Smooth muscle cell (in vitro differentiated cells): ENCODE data around the gene OR51B6. TPM values are rescaled to one million over a fixed set of nuclear protein-coding genes. Genes with fewer than 3 reads are reported as not detected.
"Not testable (repeated sequence)": the region's sequence is repeated elsewhere in the genome, so short reads cannot be mapped to it uniquely, and the experiment has no call there.

Experiments
- DNase-seq: peaks from one replicate; lab custom pipeline; 2025; ENCODE audit not compliant: unreplicated experiment; lab: John Stamatoyannopoulos, UW
- H2AFZ ChIP-seq: fragments of 200-600 bp; sonication (generic); 2 replicates; pipeline ENCODE4 v1.6.0; 2016; ENCODE audit warnings: antibody characterized with exemption, low read depth, mild to moderate bottlenecking
- H3F3A ChIP-seq: fragments of 200-600 bp; sonication (generic); 2 replicates; pipeline ENCODE4 v1.6.0; 2017; ENCODE audit warnings: antibody characterized with exemption, low read depth
- H3K27ac ChIP-seq: fragments of 200-600 bp; sonication (generic); 2 replicates; pipeline ENCODE4 v1.5.1; 2016; ENCODE audit warnings: low read depth, mild to moderate bottlenecking
- H3K27me3 ChIP-seq: fragments of 200-600 bp; sonication (generic); 2 replicates; pipeline ENCODE4 v1.6.1; 2016; ENCODE audit warnings: low read depth, mild to moderate bottlenecking
- H3K36me3 ChIP-seq: fragments of 200-600 bp; sonication (generic); 2 replicates; pipeline ENCODE4 v1.5.1; 2016; ENCODE audit warnings: low read depth
- H3K4me1 ChIP-seq: fragments of 200-600 bp; sonication (generic); 2 replicates; pipeline ENCODE4 v1.5.1; 2016; ENCODE audit warnings: low read depth
- H3K4me2 ChIP-seq: fragments of 200-600 bp; sonication (generic); 2 replicates; pipeline ENCODE4 v1.6.0; 2016; ENCODE audit warnings: mild to moderate bottlenecking
- H3K4me3 ChIP-seq: fragments of 200-600 bp; sonication (generic); 2 replicates; pipeline ENCODE4 v1.5.1; 2016; ENCODE audit warnings: mild to moderate bottlenecking
- H3K79me2 ChIP-seq: fragments of 200-600 bp; sonication (generic); 2 replicates; pipeline ENCODE4 v1.6.0; 2016; ENCODE audit warnings: low read depth, mild to moderate bottlenecking
- H3K9ac ChIP-seq: fragments of 200-600 bp; sonication (generic); 2 replicates; pipeline ENCODE4 v1.6.0; 2016; ENCODE audit warnings: low read depth
- H3K9me3 ChIP-seq: fragments of 200-600 bp; sonication (generic); replicated peaks from 2 replicates; pipeline ENCODE4 v1.5.1; 2016; ENCODE audit warnings: low read depth
- H4K20me1 ChIP-seq: fragments of 200-600 bp; sonication (generic); 2 replicates; pipeline ENCODE4 v1.6.0; 2016; ENCODE audit warnings: low read depth
- whole genome bisulfite sequencing: methylation state at CpG from one replicate; pipeline ENCODE4 v1.1.7; 2016; ENCODE audit warnings: low lambda C conversion rate; 5-methylcytosine and 5-hydroxymethylcytosine counted together
- polyA plus RNA-seq: library from polyadenylated mRNA; unstranded; fragments of >200 nt; fragmentation: Nextera tagmentation; extraction: Ambion mirVana; gene quantifications from 2 replicates; pipeline ENCODE4 v1.2.1, GENCODE V29; 2016
- total RNA-seq: library from RNA; depleted of rRNA; stranded (reverse); fragments of >200 nt; gene quantifications from 2 replicates; pipeline ENCODE4 v1.2.3, GENCODE V29; 2014
- TF ChIP-seq, protein P1 (sequence below): fragments of 200-600 bp; sonication (generic); IDR thresholded peaks from 2 replicates; pipeline ENCODE4 v1.5.1; 2017; ENCODE audit warnings: borderline replicate concordance, mild to moderate bottlenecking, antibody characterized with exemption; ENCODE audit not compliant: insufficient read depth, poor library complexity, severe bottlenecking

The OR51B6 gene
- total and polyA plus RNA-seq, 2 experiments from 2014 or later: not detected

DNA sequence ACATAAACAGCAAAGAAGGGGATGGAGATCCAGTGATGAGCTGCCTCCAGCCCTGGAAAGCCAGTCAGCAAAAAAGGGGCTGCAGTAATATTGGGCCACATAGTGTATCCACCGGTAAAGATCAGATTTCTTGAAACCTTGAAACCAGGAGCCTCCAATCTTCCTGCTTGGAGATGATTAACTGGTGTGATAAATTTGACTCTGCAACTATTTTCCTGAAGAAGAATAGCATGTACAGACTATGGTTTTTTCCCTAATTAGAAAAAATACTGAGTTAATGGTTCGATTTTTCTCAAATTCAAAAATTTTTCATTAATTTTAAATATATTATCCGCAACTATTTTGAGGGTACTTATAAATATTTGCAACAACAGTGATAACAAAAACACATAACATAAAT, 27.1 kb upstream of the OR51B6 start, which contains the start of gene OR51B2:
OR51B2 (minus strand) TSS at position 101 of the 400 bp plus-strand sequence; CDS start at position 101, 0 bp downstream.
- Histone ChIP-seq H3K27me3 (no peaks in the 10 kb centered on the region), H3K4me1 (no peaks in the 10 kb centered on the region), H2AFZ (no peak within 1 kb of the TSS), H3K79me2 (no peaks in the 10 kb centered on the region), H3K4me2 (no peak within 1 kb of the TSS), H3K36me3 (no peaks in the 10 kb centered on the region), H4K20me1 (no peaks in the 10 kb centered on the region), H3F3A (no peaks in the 10 kb centered on the region), H3K27ac (no peak within 1 kb of the TSS), H3K9ac (no peak within 1 kb of the TSS), H3K4me3 (no peak within 1 kb of the TSS), H3K9me3 (no peaks in the 10 kb centered on the region)
- TF ChIP-seq, protein P1, sequence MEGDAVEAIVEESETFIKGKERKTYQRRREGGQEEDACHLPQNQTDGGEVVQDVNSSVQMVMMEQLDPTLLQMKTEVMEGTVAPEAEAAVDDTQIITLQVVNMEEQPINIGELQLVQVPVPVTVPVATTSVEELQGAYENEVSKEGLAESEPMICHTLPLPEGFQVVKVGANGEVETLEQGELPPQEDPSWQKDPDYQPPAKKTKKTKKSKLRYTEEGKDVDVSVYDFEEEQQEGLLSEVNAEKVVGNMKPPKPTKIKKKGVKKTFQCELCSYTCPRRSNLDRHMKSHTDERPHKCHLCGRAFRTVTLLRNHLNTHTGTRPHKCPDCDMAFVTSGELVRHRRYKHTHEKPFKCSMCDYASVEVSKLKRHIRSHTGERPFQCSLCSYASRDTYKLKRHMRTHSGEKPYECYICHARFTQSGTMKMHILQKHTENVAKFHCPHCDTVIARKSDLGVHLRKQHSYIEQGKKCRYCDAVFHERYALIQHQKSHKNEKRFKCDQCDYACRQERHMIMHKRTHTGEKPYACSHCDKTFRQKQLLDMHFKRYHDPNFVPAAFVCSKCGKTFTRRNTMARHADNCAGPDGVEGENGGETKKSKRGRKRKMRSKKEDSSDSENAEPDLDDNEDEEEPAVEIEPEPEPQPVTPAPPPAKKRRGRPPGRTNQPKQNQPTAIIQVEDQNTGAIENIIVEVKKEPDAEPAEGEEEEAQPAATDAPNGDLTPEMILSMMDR: no peak
- DNase-seq: no peak
- WGBS: 63% methylated on average over 3 of the region's 3 CpGs

DNA sequence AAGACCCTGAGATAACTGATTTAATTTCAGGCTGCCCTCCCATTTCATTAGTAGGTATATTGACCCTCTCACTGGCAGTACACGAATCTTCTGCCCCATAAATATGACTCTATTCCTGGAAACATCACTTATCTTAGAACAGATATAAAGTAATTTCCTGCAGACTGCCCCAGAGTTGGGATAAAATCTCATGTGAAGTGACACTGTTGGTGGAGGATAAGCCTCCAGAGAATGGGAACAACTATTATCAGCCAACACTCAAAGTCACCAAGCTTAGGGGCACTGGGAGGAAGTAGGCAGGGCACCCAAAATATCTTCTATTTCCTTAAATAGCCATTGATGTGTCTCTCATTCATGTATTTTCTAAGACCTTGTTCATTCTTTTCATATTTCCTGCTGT, 16.1 kb upstream of the OR51B6 start:
- Histone ChIP-seq H3K4me2 (no peak overlapping the region), H3K79me2 (no peaks in the 10 kb centered on the region), H3K4me3 (no peak overlapping the region), H3K4me1 (no peaks in the 10 kb centered on the region), H3K9me3 (no peaks in the 10 kb centered on the region), H3K27me3 (no peaks in the 10 kb centered on the region), H3K9ac (no peak overlapping the region), H3F3A (no peaks in the 10 kb centered on the region), H2AFZ (no peak overlapping the region), H3K36me3 (no peaks in the 10 kb centered on the region), H3K27ac (no peak overlapping the region), H4K20me1 (no peaks in the 10 kb centered on the region)
- 57% methylated on average over 1 of the region's 1 CpG for WGBS
- no peak for DNase-seq
- TF ChIP-seq, protein P1: no peak

DNA sequence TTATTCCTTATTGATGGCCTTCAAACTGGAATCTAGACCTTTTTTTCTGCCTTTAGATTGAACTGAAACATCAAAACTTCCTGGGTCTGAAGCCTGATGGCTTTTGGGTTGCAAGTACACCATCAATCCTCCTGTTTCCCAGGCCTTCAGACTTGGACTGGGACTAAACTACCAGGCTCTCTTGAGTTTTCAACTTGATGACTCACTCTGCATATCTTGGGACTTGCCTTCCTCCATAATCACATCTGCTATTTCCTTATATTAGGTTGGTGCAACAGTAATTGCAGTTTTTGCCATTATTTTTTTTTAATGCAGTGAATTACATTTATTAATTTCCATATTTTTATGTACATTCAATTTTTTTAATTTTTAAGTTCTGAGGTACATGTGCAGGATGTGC, 15.0 kb upstream of the OR51B6 start:
- no peaks in the 10 kb centered on the region for H3K4me1 ChIP-seq
- no peaks in the 10 kb centered on the region for H3F3A ChIP-seq
- no peak overlapping the region for H2AFZ ChIP-seq
- H3K27me3 ChIP-seq: no peaks in the 10 kb centered on the region
- H3K4me3 ChIP-seq: no peak overlapping the region
- no peak for DNase-seq
- H3K27ac ChIP-seq: no peak overlapping the region
- TF ChIP-seq, protein P1: no peak
- H3K4me2 ChIP-seq: no peak overlapping the region
- H3K79me2 ChIP-seq: no peaks in the 10 kb centered on the region
- H3K9ac ChIP-seq: no peak overlapping the region
- H3K9me3 ChIP-seq: no peaks in the 10 kb centered on the region
- no peaks in the 10 kb centered on the region for H3K36me3 ChIP-seq
- H4K20me1 ChIP-seq: no peaks in the 10 kb centered on the region

DNA sequence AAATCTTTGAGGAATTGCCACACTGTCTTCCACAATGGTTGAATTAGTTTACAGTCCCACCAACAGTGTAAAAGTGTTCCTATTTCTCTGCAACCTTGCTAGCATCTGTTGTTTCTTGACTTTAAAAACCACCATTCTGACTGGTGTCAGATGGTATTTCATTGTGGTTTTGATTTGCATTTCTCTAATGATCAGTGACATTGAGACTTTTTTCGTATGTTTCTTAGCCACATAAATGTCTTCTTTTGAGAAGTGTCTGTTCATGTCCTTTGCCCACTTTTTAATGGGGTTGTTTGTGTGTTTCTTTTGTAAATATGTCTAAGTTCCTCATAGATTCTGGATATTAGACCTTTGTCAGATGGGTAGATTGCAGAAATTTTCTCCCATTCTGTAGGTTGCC, 14.1 kb upstream of the OR51B6 start:
- not testable (repeated sequence) for H4K20me1 ChIP-seq, H3K9ac ChIP-seq, H3K27me3 ChIP-seq, H3K4me2 ChIP-seq, H3K4me3 ChIP-seq, H3K79me2 ChIP-seq, H3F3A ChIP-seq, DNase-seq, H3K9me3 ChIP-seq, H3K36me3 ChIP-seq, H3K4me1 ChIP-seq, H2AFZ ChIP-seq, H3K27ac ChIP-seq
- WGBS: 88% methylated on average over 1 of the region's 1 CpG
